Measurements from ENCODE around the gene NKAIN1. TPM values are rescaled to one million over a fixed set of nuclear protein-coding genes. Genes with fewer than 3 reads are reported as not detected.

The NKAIN1 gene
- total RNA-seq, 1 donor from 2014 or later, result 2.2 TPM

DNA sequence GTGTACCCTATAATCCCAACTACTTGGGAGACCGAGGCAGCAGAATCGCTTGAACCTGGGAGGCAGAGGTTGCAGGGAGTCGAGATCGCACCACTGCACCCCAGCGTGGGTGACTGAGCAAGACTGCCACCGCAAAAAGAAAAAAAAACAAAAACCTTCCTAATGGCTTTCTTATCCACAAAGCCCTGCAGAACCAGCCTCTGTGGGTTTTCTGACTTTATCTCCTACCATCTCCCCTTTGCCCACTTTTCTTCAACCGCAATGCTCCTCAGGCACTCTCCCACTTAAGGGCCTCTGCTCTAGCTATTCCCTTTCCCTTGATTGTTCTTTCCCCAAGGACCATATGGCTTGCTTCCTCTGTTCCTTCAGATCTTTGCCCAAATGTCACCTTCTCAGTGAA, 106.3 kb downstream of the NKAIN1 start:
- H3K36me3 Mint-ChIP-seq (ENCODE audit: unreplicated experiment), result no peaks in the 10 kb centered on the region
- no peaks in the 10 kb centered on the region for H3K27me3 Mint-ChIP-seq (ENCODE audit: unreplicated experiment)
- no peaks in the 10 kb centered on the region for H3K4me1 Mint-ChIP-seq (ENCODE audit: unreplicated experiment)
- H3K27ac Mint-ChIP-seq (ENCODE audit: unreplicated experiment), result no peak overlapping the region
- TF ChIP-seq, protein P1, sequence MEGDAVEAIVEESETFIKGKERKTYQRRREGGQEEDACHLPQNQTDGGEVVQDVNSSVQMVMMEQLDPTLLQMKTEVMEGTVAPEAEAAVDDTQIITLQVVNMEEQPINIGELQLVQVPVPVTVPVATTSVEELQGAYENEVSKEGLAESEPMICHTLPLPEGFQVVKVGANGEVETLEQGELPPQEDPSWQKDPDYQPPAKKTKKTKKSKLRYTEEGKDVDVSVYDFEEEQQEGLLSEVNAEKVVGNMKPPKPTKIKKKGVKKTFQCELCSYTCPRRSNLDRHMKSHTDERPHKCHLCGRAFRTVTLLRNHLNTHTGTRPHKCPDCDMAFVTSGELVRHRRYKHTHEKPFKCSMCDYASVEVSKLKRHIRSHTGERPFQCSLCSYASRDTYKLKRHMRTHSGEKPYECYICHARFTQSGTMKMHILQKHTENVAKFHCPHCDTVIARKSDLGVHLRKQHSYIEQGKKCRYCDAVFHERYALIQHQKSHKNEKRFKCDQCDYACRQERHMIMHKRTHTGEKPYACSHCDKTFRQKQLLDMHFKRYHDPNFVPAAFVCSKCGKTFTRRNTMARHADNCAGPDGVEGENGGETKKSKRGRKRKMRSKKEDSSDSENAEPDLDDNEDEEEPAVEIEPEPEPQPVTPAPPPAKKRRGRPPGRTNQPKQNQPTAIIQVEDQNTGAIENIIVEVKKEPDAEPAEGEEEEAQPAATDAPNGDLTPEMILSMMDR (IDR thresholded peaks at IDR 0.05), result no peak
- DNase-seq (ENCODE audit: extremely low spot score, unreplicated experiment), result no peak
- no peaks in the 10 kb centered on the region for H3K9me3 Mint-ChIP-seq (ENCODE audit: unreplicated experiment)
- H3K4me3 Mint-ChIP-seq (ENCODE audit: unreplicated experiment), result no peak overlapping the region

Other genes with a start within 250 kb of the NKAIN1 start
- gene PUM1, start 174.2 kb downstream of the NKAIN1 start, total RNA-seq, result 139 and 145 TPM in 2 replicates
- 44.9 and 49.6 TPM in 2 replicates for gene SNRNP40, start 56.9 kb upstream of the NKAIN1 start, total RNA-seq
- 26.3 and 30.7 TPM in 2 replicates for gene ZCCHC17, start 57.1 kb upstream of the NKAIN1 start, total RNA-seq
- gene FABP3, start 133.2 kb upstream of the NKAIN1 start, total RNA-seq, result 27.1 and 30.0 TPM in 2 replicates
- gene SERINC2, start 173.3 kb upstream of the NKAIN1 start, total RNA-seq, result 4.2 and 4.5 TPM in 2 replicates